GM21529 (cell line): ENCODE measurements around the gene CARNS1.

Source experiments
- ATAC-seq: cut with Tn5 transposase; IDR thresholded peaks from one replicate; pipeline ENCODE4 v1.9.1; 2021; ENCODE audit not compliant: unreplicated experiment

Gene CARNS1

GRCh38 chr11:67375320-67376055, 40.0 kb upstream of the CARNS1 start:
- no peak for ATAC-seq

GRCh38 chr11:67376063-67376820, 39.2 kb upstream of the CARNS1 start:
- ATAC-seq: no peak

GRCh38 chr11:67376873-67377808, 38.3 kb upstream of the CARNS1 start:
- ATAC-seq: no peak

GRCh38 chr11:67378544-67378943, 36.9 kb upstream of the CARNS1 start:
- ATAC-seq: no peak

- ATAC-seq: no peak
Observed at GRCh38 chr11:67379061-67380058, 36.1 kb upstream of the CARNS1 start.

GRCh38 chr11:67381244-67381972, 34.1 kb upstream of the CARNS1 start:
- no peak for ATAC-seq

DNA sequence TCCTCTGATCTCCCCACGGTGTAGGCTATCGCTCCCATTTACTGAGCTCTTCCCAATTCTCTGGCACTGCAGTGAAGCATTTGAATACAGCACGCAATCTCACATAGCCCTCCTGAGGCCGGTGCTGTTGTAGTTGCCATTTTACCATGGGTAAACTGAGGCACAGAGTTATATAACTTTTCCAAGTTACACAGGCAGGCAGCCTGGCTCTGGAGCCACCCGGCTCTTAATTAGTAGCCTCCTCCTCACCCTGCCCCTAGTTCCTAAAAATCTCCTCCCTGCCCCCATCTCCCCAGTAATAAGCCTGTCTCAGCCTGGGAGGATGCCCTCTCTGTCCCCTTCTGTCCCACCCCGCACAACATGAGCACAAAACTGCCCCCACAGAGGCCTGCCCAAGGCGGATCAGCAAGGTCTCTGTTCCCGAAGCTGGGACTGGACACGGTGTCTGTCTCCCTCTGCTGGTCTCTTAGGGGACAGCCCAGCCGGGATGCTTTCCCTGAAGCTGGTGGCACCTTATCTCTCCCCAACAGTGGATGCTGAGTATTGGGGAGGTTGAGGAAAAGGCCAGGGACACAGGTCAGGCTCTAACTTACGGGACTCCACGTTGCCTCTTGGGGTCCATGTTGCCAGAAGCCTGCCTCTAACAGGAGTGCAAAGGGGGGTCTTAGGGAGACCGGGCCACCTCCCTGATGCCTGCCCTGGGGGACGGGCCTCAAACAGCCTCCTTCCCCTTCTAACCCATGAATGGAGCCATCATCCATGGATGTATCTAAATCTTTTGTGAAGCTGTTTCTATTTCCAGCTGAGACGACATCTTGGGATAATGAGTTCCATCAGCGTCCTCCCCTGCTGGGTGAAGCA, 33.0 kb upstream of the CARNS1 start:
- no peak for ATAC-seq

DNA sequence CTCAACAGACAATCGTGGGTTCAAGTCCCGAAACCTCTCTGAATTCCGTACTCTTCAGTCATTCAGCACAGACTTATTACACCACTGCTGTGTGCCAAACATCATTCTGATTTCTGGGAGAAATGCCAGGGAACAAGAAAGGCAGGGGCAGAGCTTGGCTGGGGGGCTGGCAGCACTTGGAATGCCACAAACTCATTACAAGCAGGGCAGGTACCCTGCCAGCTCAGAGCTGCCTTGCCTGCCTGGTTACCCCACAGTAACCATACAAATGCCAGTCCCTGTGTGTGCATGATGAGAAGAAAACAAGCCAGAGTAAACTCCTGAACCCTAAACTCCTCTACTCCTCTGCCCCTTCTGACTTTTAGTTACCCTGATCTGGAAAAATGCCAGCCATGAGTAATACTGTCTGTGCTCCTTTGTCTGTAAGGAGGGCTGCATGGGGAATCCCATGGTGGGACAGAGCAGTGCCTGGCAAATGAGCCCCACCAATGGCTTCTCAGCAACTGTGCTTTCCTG, 30.6 kb upstream of the CARNS1 start:
- ATAC-seq: no peak

- no peak for ATAC-seq
Observed at GRCh38 chr11:67387069-67387468, 28.4 kb upstream of the CARNS1 start.

DNA sequence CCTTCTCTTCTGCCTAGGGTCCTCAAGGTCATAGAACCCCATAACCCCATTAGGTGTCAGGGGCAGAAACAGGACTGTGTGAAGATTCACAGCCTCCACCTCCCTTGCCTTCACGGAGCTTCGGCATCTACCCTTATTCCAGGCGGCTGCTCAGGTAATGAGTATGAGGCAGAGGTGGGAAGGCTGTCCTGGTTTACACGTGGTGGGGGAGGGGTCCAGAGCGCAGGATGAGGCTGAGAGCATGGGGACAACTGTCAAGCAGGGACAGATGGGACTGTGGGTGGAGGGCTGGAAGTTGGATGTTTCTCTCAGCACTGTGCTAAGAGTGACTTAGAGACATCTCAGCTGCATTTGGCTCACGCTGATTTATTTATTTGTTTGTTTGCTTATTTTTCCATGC, 28.0 kb upstream of the CARNS1 start:
- ATAC-seq: no peak

DNA sequence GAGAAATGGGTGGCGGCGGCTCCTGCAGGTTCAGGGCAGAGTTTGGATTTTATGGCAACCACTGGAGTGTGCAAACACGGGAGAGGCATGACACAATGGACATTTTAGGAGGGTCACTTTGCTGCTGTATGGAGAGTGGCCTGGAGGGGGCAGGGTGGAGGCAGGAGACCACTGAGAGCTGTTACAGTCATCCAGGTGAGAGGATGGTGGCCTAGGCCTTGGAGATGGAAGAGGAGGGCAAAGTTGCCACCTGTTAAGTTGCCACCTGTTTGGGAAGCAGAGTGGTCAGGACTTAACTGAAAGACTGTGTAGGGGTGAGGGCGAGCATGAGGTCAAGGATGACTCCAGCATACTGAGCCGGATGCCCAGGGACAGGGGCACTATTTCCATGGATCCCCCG, 26.0 kb upstream of the CARNS1 start:
- no peak for ATAC-seq

GRCh38 chr11:67390947-67391303, 24.6 kb upstream of the CARNS1 start:
- no peak for ATAC-seq

DNA sequence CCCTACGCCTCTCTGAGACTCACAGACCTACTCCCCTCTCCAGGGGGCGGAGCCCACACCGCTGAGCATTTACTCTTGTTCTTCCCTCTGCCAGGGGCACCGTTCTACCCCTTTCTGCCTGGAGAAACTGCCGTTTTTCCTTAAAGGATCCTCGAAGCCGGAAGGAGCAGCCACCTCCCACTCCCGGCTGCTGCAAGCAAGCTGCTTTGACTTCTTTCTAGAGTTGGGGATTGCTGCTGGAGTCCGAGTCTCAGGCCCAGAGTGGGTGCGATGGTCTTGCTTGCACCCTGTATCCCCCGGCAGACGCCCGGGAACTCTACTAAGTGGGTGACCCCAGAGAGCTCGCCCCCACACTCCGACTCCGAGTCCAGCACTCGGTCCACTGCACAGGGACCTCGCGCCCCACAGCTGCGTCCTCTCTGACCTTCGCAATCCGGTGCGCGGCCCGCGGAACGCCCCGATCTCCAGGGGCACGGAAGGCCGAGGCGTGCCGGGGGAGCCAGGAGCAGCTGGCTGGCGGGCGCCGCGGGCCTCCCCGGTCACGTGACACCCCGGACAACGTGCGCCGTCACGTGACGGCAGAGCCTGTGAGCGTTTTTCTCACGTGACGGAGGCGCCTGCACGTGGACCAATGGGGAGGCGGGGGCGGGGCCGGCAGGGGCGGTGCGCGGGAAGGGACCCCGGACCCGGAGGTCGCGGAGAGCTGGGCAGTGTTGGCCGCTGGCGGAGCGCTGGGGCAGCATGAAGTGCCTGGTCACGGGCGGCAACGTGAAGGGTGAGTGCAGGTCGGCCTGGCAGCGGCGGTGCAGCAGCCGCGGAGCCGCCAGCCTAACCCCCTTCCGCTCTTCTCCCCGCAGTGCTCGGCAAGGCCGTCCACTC, 23.9 kb upstream of the CARNS1 start, which contains the start of gene RAD9A:
Gene RAD9A, plus strand, starts transcription at position 683 of the 879 bp plus-strand sequence. Its CDS starts 59 bp downstream, at position 742.
- peak; percentile 62 for ATAC-seq

GRCh38 chr11:67392183-67392715, 23.2 kb upstream of the CARNS1 start:
- peak; percentile 9 for ATAC-seq

DNA sequence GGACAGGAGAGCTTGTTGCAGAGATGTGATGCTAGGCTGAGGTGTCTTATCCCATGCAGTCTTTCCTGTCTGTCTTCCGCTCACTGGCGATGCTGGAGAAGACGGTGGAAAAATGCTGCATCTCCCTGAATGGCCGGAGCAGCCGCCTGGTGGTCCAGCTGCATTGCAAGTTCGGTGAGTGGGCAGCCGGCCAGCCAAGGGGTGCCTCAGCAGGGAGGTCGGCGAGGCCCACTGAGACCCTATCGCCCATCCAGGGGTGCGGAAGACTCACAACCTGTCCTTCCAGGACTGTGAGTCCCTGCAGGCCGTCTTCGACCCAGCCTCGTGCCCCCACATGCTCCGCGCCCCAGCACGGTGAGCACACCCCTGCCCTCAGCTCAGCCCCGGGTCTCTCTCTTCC, 22.0 kb upstream of the CARNS1 start:
- no peak for ATAC-seq

DNA sequence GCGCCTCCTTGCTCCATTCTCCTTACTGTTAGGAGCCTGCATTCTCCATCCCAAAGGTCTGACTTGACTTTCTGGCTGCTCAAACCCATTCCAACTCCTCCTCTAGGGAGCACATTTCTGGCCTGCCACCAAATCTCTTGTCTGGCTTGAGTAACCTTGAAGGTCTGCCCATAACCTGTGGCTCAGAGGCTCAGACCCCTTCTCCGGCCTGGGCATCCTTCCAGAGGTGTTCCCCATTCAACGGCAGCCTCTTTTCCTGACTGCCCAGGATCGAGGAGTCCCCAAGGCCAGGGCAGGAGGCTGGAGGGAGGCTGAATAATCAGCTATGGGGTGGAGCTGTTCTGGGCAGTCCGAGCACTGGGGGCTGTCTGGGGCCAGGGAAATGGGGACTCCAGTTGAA, 21.5 kb upstream of the CARNS1 start:
- ATAC-seq: no peak
